H1 (cell line): ENCODE results near the gene MYOC. TPM values are rescaled to one million over a fixed set of nuclear protein-coding genes. Genes with fewer than 3 reads are reported as not detected.

Source experiments
- CTCF ChIA-PET: fragments of 300-600 bp; sonication (Branson Sonifier 250); formaldehyde crosslinking; loops from one replicate; lab custom pipeline; 2021; ENCODE audit not compliant: partially characterized antibody; lab: Charles Lee
- POLR2A ChIA-PET: fragments of 300-600 bp; sonication (Branson Sonifier 250); formaldehyde crosslinking; loops from one replicate; lab custom pipeline; 2021; ENCODE audit warnings: inconsistent platforms; ENCODE audit not compliant: partially characterized antibody; lab: Charles Lee
- DNase-seq, 2 experiments: peaks; one replicate each; pipeline versions ENCODE4 v3.0.0 to v3.0.0-alpha.2; 2010 to 2022; ENCODE audit warnings: low spot score in 2 of 2, low read depth in 1 of 2, mixed read lengths in 1 of 2
- FAIRE-seq: peaks from 2 replicates; lab custom pipeline; 2011; peaks lifted over from hg19 to GRCh38; lab: Jason Lieb, UNC
- H2AFZ ChIP-seq: 2 replicates; pipeline ENCODE4 v1.8.1; 2012; ENCODE audit warnings: low read length, inconsistent platforms
- H2AK5ac ChIP-seq: 2 replicates; pipeline ENCODE4 v1.6.1; 2013; ENCODE audit warnings: low read depth, low read length
- H2BK120ac ChIP-seq: replicated peaks from 2 replicates; pipeline ENCODE3; 2013; ENCODE audit warnings: low read depth, low read length, inconsistent platforms
- H2BK12ac ChIP-seq: 2 replicates; pipeline ENCODE4 v1.6.1; 2013; ENCODE audit warnings: low read depth, low read length
- H2BK15ac ChIP-seq: 2 replicates; pipeline ENCODE4 v1.6.1; 2013; ENCODE audit warnings: low read length
- H2BK20ac ChIP-seq: 2 replicates; pipeline ENCODE4 v1.6.1; 2013; ENCODE audit warnings: low read length
- H2BK5ac ChIP-seq: 2 replicates; pipeline ENCODE4 v1.6.1; 2013; ENCODE audit warnings: low read depth, low read length
- H3K14ac ChIP-seq: 2 replicates; pipeline ENCODE4 v1.6.1; 2013; ENCODE audit warnings: inconsistent platforms; ENCODE audit not compliant: insufficient read length
- H3K18ac ChIP-seq: 2 replicates; pipeline ENCODE4 v1.6.1; 2013; ENCODE audit warnings: low read length; ENCODE audit errors: extremely low read depth
- H3K23ac ChIP-seq: 2 replicates; pipeline ENCODE4 v1.6.1; 2013; ENCODE audit warnings: inconsistent platforms; ENCODE audit not compliant: insufficient read length
- H3K23me2 ChIP-seq: 2 replicates; pipeline ENCODE4 v1.6.1; 2013; ENCODE audit warnings: low read depth, low read length
- H3K27ac ChIP-seq: 2 replicates; pipeline ENCODE4 v1.6.1; 2011; ENCODE audit warnings: low read depth, low read length, inconsistent platforms
- H3K27me3 ChIP-seq, 4 experiments: replicated peaks in 1 of 4; 1 replicate in 1 of 4; 2 replicates in 3 of 4; pipeline versions ENCODE4 v1.6.1 to v1.8.1; 2011 to 2013; ENCODE audit warnings: low read length in 3 of 4, mild to moderate bottlenecking in 3 of 4, inconsistent platforms in 2 of 4, mixed read lengths in 2 of 4, moderate library complexity in 1 of 4; ENCODE audit not compliant: control insufficient read depth in 3 of 4, insufficient read depth in 3 of 4; ENCODE audit errors: extremely low read depth in 1 of 4
- H3K36me3 ChIP-seq, 4 experiments: 2 replicates each; pipeline versions ENCODE4 v1.6.1 to v1.8.1; 2011 to 2013; ENCODE audit warnings: mild to moderate bottlenecking in 4 of 4, low read length in 3 of 4, moderate library complexity in 2 of 4, control low read depth in 1 of 4, inconsistent platforms in 1 of 4; ENCODE audit not compliant: insufficient read depth in 4 of 4, control insufficient read depth in 2 of 4
- H3K4ac ChIP-seq: replicated peaks from 2 replicates; pipeline ENCODE3; 2013; ENCODE audit warnings: low read length, low read depth, mixed read lengths, inconsistent platforms; ENCODE audit not compliant: insufficient read length
- H3K4me1 ChIP-seq, 4 experiments: replicated peaks in 1 of 4; 1 replicate in 1 of 4; 2 replicates in 3 of 4; pipeline versions ENCODE4 v1.6.1 to v1.8.1; 2011 to 2013; ENCODE audit warnings: low read length in 3 of 4, inconsistent platforms in 2 of 4, mixed read lengths in 1 of 4; ENCODE audit not compliant: insufficient read depth in 4 of 4, control insufficient read depth in 3 of 4
- H3K4me2 ChIP-seq, 2 experiments: 2 replicates each; pipeline versions ENCODE4 v1.6.1 to v1.8.1; 2011 to 2013; ENCODE audit warnings: low read depth in 2 of 2, low read length in 2 of 2, control low read depth in 1 of 2, inconsistent platforms in 1 of 2, mild to moderate bottlenecking in 1 of 2; ENCODE audit not compliant: insufficient read depth in 1 of 2
- H3K4me3 ChIP-seq, 4 experiments: fragments of 200-600, 300-600 bp in 1 of 4; sonication (generic), shearing (Covaris generic), sonication (Bioruptor Twin) in 1 of 4; 2 replicates each; pipeline versions ENCODE4 v1.5.1 to v1.8.1; 2011 to 2016; ENCODE audit warnings: low read length in 4 of 4, low read depth in 3 of 4, control low read depth in 2 of 4, inconsistent platforms in 2 of 4, mild to moderate bottlenecking in 2 of 4, mixed read lengths in 1 of 4, moderate library complexity in 1 of 4; ENCODE audit not compliant: insufficient read depth in 2 of 4; ENCODE audit errors: extremely low read depth in 1 of 4
- H3K56ac ChIP-seq: replicated peaks from 2 replicates; pipeline ENCODE3; 2013; ENCODE audit warnings: low read depth, mild to moderate bottlenecking, mixed read lengths, low read length, inconsistent platforms; ENCODE audit not compliant: insufficient read length
- H3K79me1 ChIP-seq: 2 replicates; pipeline ENCODE4 v1.6.1; 2013; ENCODE audit warnings: low read depth, low read length, control low read depth
- H3K79me2 ChIP-seq, 2 experiments: 2 replicates each; pipeline versions ENCODE4 v1.6.1 to v1.8.1; 2012 to 2013; ENCODE audit warnings: low read length in 2 of 2, mild to moderate bottlenecking in 2 of 2, inconsistent platforms in 1 of 2; ENCODE audit not compliant: insufficient read depth in 2 of 2, control insufficient read depth in 1 of 2
- H3K9ac ChIP-seq, 4 experiments: replicated peaks in 1 of 4; 1 replicate in 1 of 4; 2 replicates in 3 of 4; pipeline versions ENCODE4 v1.6.1 to v1.8.1; 2011 to 2013; ENCODE audit warnings: low read depth in 3 of 4, low read length in 3 of 4, control low read depth in 2 of 4, mild to moderate bottlenecking in 2 of 4, moderate library complexity in 2 of 4, inconsistent platforms in 1 of 4; ENCODE audit errors: extremely low read depth in 1 of 4
- H3K9me3 ChIP-seq, 2 experiments: 2 replicates each; pipeline versions ENCODE4 v1.6.1 to v1.8.1; 2012 to 2013; ENCODE audit warnings: mild to moderate bottlenecking in 2 of 2, moderate library complexity in 2 of 2, control low read depth in 1 of 2, inconsistent platforms in 1 of 2, low read depth in 1 of 2, low read length in 1 of 2, mixed read lengths in 1 of 2; ENCODE audit not compliant: insufficient read depth in 2 of 2
- H4K20me1 ChIP-seq, 2 experiments: replicated peaks in 1 of 2; 2 replicates each; pipeline versions ENCODE3 to v1.8.1; 2011 to 2013; ENCODE audit warnings: inconsistent platforms in 2 of 2, low read length in 2 of 2, mild to moderate bottlenecking in 1 of 2; ENCODE audit not compliant: insufficient read depth in 2 of 2, control insufficient read depth in 1 of 2
- H4K5ac ChIP-seq: 2 replicates; pipeline ENCODE4 v1.6.1; 2013; ENCODE audit warnings: low read length, low read depth, mixed read lengths, inconsistent platforms; ENCODE audit not compliant: insufficient read length
- H4K8ac ChIP-seq: 2 replicates; pipeline ENCODE4 v1.8.0; 2013; ENCODE audit warnings: mild to moderate bottlenecking, moderate library complexity, low read length, inconsistent platforms; ENCODE audit not compliant: insufficient read depth; ENCODE audit errors: extremely low read depth
- H4K91ac ChIP-seq: replicated peaks from 2 replicates; pipeline ENCODE3; 2013; ENCODE audit warnings: low read length, mixed read lengths, inconsistent platforms; ENCODE audit not compliant: insufficient read length
- BACH1 ChIP-seq: IDR thresholded peaks from 2 replicates; pipeline ENCODE4 v1.6.1; 2012; ENCODE audit warnings: low read length, improper control_type of control experiment
- BCL11A ChIP-seq, 2 experiments: IDR thresholded peaks; one replicate each; pipeline ENCODE4 v1.6.1; 2011; ENCODE audit warnings: low read depth in 2 of 2, low read length in 2 of 2, mild to moderate bottlenecking in 2 of 2
- CBX8 ChIP-seq: fragments of 300-800, 300-1000 bp; sonication (generic); IDR thresholded peaks from 2 replicates; pipeline ENCODE4 v1.7.1; 2016; ENCODE audit warnings: low read depth, low read length, borderline replicate concordance
- GTF2F1 ChIP-seq: IDR thresholded peaks from 2 replicates; pipeline ENCODE4 v1.6.1; 2012; ENCODE audit warnings: low read depth, low read length, improper control_type of control experiment, borderline replicate concordance
- HDAC2 ChIP-seq, 2 experiments: fragments of 300-600 bp in 1 of 2; sonication (generic) in 1 of 2; IDR thresholded peaks; 2 replicates each; pipeline ENCODE4 v1.6.1; 2011 to 2012; ENCODE audit warnings: low read depth in 2 of 2, low read length in 2 of 2, mild to moderate bottlenecking in 2 of 2, moderate library complexity in 2 of 2, borderline replicate concordance in 1 of 2, inconsistent platforms in 1 of 2
- MAFK ChIP-seq: IDR thresholded peaks from 2 replicates; pipeline ENCODE4 v1.6.1; 2012; ENCODE audit warnings: low read depth, mild to moderate bottlenecking, improper control_type of control experiment, low read length
- NANOG ChIP-seq: IDR thresholded peaks from 2 replicates; pipeline ENCODE4 v1.6.1; 2011; ENCODE audit warnings: low read length, low read depth, mild to moderate bottlenecking, inconsistent platforms; ENCODE audit not compliant: insufficient read depth, poor library complexity, severe bottlenecking
- SIN3A ChIP-seq, 2 experiments: IDR thresholded peaks in 1 of 2; conservative IDR thresholded peaks in 1 of 2; 2 replicates each; pipeline ENCODE4 v1.6.1; 2011 to 2012; ENCODE audit warnings: low read length in 2 of 2, improper control_type of control experiment in 1 of 2, low read depth in 1 of 2, mild to moderate bottlenecking in 1 of 2
- WGBS, 2 experiments: shearing (Covaris generic) in 1 of 2; methylation state at CpG; one replicate each; pipeline versions ENCODE4 v1.1.6 to v1.1.7; 2013 to 2015; ENCODE audit warnings: low lambda C conversion rate in 2 of 2, mixed read lengths in 2 of 2, inconsistent platforms in 1 of 2, low coverage in 1 of 2, missing lambda C conversion rate in 1 of 2; ENCODE audit not compliant: insufficient replicate concordance in 2 of 2, insufficient coverage in 1 of 2, insufficient read length in 1 of 2; ENCODE audit errors: extremely low coverage in 1 of 2, missing lambda C conversion rate in 1 of 2; 5-methylcytosine and 5-hydroxymethylcytosine counted together
- long read RNA-seq, 2 experiments: library from RNA in 1 of 2; library from capped mRNA in 1 of 2; stranded (forward); transcript quantifications; one replicate each; pipeline ENCODE4 v2.0.0, GENCODE V29; 2021; ENCODE audit warnings: inconsistent platforms in 1 of 2
- polyA minus RNA-seq, 3 experiments: library from RNA; depleted of rRNA, polyadenylated mRNA; stranded (reverse); fragments of >200 nt; gene quantifications; 1 replicate in 2 of 3; 2 replicates in 1 of 3; pipeline ENCODE4 v1.2.3, GENCODE V29; 2011
- polyA plus RNA-seq, 7 experiments: library from polyadenylated mRNA; depleted of rRNA in 3 of 7; stranded (reverse) in 5 of 7; unstranded in 2 of 7; fragments of >200 nt in 5 of 7; fragments of 200-250 nt in 2 of 7; gene quantifications; 1 replicate in 5 of 7; 2 replicates in 1 of 7; 4 replicates in 1 of 7; pipeline versions ENCODE4 v1.2.1 to v1.2.3, GENCODE V29; 2011 to 2013; ENCODE audit warnings: missing spikeins in 2 of 7, mixed read lengths in 2 of 7
- total RNA-seq: library from RNA; stranded (reverse); fragmentation: NEBNext Ultra II Directional; extraction: Animal tissue kit (Norgen Biotek cat#: 25700); gene quantifications from 2 replicates; pipeline ENCODE4 v1.2.1, GENCODE V29; 2021
- TF ChIP-seq, protein P1 (sequence below): IDR thresholded peaks from 2 replicates; pipeline ENCODE4 v1.6.1; 2011; ENCODE audit warnings: low read depth, mild to moderate bottlenecking, low read length; ENCODE audit not compliant: insufficient read depth

Gene MYOC
- not detected in 2 replicates for total RNA-seq
- not detected in 2 replicates for polyA plus RNA-seq (2011; rRNA removed)
- not detected for polyA plus RNA-seq (2011; cell fraction: cytosol; rRNA removed)
- not detected for polyA plus RNA-seq (2011; cell fraction: nucleus; rRNA removed)
- polyA plus RNA-seq (2012, experiment 1 of 2) = not detected in 4 replicates
- not detected for polyA plus RNA-seq (2012, experiment 2 of 2)
- polyA plus RNA-seq (2013, experiment 1 of 2) = not detected
- polyA plus RNA-seq (2013, experiment 2 of 2) = not detected
- not detected in 2 replicates for polyA minus RNA-seq (2011; rRNA and poly(A)+ RNA removed)
- polyA minus RNA-seq (2011; cell fraction: cytosol; rRNA and poly(A)+ RNA removed) = not detected
- polyA minus RNA-seq (2011; cell fraction: nucleus; rRNA and poly(A)+ RNA removed) = not detected
- long read RNA-seq, experiment 1 = 0 reads
- long read RNA-seq, experiment 2 = 0 reads

DNA sequence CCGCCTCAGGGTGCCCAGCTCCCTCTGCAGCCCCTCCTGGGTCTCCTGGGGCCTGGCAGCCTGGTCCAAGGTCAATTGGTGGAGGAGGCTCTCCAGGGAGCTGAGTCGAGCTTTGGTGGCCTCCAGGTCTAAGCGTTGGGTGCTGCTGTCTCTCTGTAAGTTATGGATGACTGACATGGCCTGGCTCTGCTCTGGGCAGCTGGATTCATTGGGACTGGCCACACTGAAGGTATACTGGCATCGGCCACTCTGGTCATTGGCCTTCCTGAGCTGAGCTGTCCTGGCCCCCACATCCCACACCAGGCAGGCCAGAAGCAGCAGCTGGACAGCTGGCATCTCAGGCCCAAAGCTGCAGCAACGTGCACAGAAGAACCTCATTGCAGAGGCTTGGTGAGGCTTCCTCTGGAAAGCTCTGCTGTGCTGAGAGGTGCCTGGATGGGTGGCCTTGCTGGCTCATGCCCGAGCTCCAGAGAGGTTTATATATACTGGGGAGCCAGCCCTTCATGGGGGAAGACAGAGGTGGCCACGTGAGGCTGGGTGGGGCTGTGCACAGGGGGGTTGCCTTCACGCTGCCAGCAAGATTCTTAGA is at the start of gene MYOC:
TSS of gene MYOC (minus strand) at position 455 of the 589 bp plus-strand sequence. CDS start at position 378, 77 bp downstream.
- no peak within 1 kb of the TSS for H4K91ac ChIP-seq
- H4K8ac ChIP-seq = peak within 1 kb of the TSS; percentile 28; the same call in 1 of the 2 replicates
- ChIA-PET POLR2A (no interaction called here), CTCF (interaction anchor here (0.6 to 1.5 kb wide), 7 partner anchors 9 to 236 kb away, joined by 3 to 6 read pairs (median 4); partner anchors contain the start of gene VAMP4)
- H3K18ac ChIP-seq = no peak within 1 kb of the TSS
- no peaks in the 10 kb centered on the region for H4K20me1 ChIP-seq
- H3K23me2 ChIP-seq = no peaks in the 10 kb centered on the region
- H2AFZ ChIP-seq = no peak within 1 kb of the TSS; the same call in 1 of the 2 replicates
- H4K5ac ChIP-seq = no peak within 1 kb of the TSS
- no peaks in the 10 kb centered on the region for H3K9me3 ChIP-seq
- no peak within 1 kb of the TSS for H3K27ac ChIP-seq
- no peaks in the 10 kb centered on the region for H3K27me3 ChIP-seq
- whole genome bisulfite sequencing, 2 experiments = 87% methylated on average over 8 of the region's 8 CpGs; no CpG with 5 or more reads in 1 of the 2 experiments
- no peak within 1 kb of the TSS for H2BK12ac ChIP-seq
- no peak within 1 kb of the TSS for H3K4me2 ChIP-seq
- H2BK15ac ChIP-seq = no peak within 1 kb of the TSS
- H3K36me3 ChIP-seq = no peaks in the 10 kb centered on the region
- DNase-seq (no peak), FAIRE-seq (no peak)
- peaks cover 0 to 5% (median 0%) of the 10 kb centered on the region in 4 experiments; a peak in 1 of 7 replicates for H3K4me1 ChIP-seq
- no peak within 1 kb of the TSS for H3K9ac ChIP-seq
- H2BK120ac ChIP-seq = no peak within 1 kb of the TSS
- no peak within 1 kb of the TSS for H3K56ac ChIP-seq
- no peaks in the 10 kb centered on the region for H3K79me2 ChIP-seq
- H2AK5ac ChIP-seq = no peak within 1 kb of the TSS
- no peak within 1 kb of the TSS for H2BK5ac ChIP-seq
- H2BK20ac ChIP-seq = no peak within 1 kb of the TSS
- H3K14ac ChIP-seq = no peak within 1 kb of the TSS
- H3K79me1 ChIP-seq = no peaks in the 10 kb centered on the region
- H3K4me3 ChIP-seq = no peak within 1 kb of the TSS
- H3K4ac ChIP-seq = no peak within 1 kb of the TSS
- no peak within 1 kb of the TSS for H3K23ac ChIP-seq
- TF ChIP-seq GTF2F1 = no peak
- TF ChIP-seq BCL11A (IDR thresholded peaks at IDR 0.05; ENCODE audit: low read depth in 2 of 2, low read length in 2 of 2) = no peak
- no peak for TF ChIP-seq SIN3A (conservative IDR thresholded peaks at IDR 0.05 in 1 of 2, IDR thresholded peaks at IDR 0.05 in 1 of 2; ENCODE audit: low read depth in 1 of 2, low read length in 2 of 2)
- TF ChIP-seq NANOG = no peak
- no peak for TF ChIP-seq HDAC2 (IDR thresholded peaks at IDR 0.05; ENCODE audit: borderline replicate concordance in 1 of 2, low read depth in 2 of 2, low read length in 2 of 2)
- no peak for TF ChIP-seq CBX8
- no peak for TF ChIP-seq BACH1
- TF ChIP-seq MAFK = no peak
- TF ChIP-seq, protein P1, sequence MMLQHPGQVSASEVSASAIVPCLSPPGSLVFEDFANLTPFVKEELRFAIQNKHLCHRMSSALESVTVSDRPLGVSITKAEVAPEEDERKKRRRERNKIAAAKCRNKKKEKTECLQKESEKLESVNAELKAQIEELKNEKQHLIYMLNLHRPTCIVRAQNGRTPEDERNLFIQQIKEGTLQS = no peak
